GM21381 (cell line): Measurements from ENCODE around the gene TLR9.

Experiments
- ATAC-seq: cut with Tn5 transposase; IDR thresholded peaks from one replicate; pipeline ENCODE4 v1.9.1; 2021; ENCODE audit warnings: mild to moderate bottlenecking, moderate library complexity; ENCODE audit not compliant: unreplicated experiment

The TLR9 gene

GRCh38 chr3:52233108-52233591 is 7.7 kb upstream of the TLR9 start:
- ATAC-seq: no peak

- no peak for ATAC-seq
Observed at GRCh38 chr3:52232279-52233107, 7.0 kb upstream of the TLR9 start.

DNA sequence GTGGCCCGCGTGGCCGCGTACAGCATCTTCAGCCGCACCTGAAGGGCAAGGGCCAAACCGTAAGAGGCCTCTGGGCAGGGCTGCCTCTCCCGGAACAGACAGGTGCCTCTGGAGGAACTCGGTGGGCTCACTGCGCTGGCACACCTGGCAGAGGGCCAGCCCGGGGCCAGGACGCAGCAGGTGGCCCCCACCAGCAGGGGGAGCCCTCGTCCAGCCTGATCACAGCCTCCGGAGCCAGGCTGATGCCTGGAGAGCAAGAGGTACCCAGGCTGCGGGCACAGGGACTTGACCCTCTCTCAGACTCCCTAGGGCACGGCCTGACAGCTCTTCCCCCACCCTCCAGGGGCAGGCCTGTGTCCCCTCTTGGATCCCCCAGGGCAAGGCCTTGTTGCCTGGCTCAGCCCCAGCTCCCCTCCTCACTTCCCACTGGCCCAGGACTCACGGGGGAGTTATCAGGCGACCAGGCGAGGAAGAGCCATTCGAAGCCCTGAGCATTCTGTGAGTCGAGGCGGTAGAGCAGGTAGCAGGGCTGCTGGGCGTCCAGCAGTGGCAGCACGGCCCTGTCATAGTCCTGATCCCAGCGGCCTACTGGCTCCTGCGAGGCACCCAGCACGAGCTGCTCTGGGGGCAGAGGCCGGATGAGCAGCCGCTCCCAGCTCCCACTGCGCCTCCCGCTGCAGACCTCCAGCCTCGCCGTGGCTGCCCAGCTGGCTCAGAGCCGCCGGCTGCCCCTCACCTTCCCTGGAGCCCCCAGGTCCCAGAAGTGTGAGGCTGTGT is 6.2 kb upstream of the TLR9 start:
- ATAC-seq: no peak

DNA sequence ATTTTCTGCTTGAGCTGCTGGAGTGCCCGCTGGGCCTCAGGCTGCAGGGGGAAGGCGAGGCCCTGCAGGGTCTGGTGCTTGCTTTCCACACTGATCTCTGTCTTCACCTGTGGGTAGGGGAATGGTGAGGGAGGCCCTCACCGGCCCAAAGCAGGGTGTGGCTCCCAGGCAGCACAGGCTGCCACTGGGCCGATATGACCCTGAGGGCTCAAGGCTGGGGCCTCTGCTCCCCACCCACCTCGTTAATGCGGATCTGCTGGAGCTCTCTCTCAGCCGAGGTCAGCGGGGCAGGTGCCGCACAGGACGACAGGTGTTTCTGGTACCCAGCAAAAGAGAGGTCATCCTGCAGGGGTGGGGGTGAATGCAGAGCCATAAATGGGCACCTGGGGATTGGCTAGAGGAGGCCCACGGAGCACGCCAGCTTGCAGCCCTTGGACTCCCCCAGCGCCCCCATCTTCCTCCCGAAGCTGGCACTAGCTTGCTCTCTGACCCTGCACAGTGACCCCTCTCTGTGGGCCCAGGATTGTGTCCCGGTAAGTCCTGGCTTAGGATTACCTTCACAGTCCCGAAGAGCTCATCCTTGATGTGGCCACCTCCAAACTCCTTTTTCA is 5.5 kb upstream of the TLR9 start:
- ATAC-seq: no peak

GRCh38 chr3:52230461-52230860 is 5.0 kb upstream of the TLR9 start:
- no peak for ATAC-seq

- no peak for ATAC-seq
Observed at GRCh38 chr3:52229656-52230055, 4.2 kb upstream of the TLR9 start.

GRCh38 chr3:52228751-52229291 is 3.4 kb upstream of the TLR9 start:
- ATAC-seq: no peak

DNA sequence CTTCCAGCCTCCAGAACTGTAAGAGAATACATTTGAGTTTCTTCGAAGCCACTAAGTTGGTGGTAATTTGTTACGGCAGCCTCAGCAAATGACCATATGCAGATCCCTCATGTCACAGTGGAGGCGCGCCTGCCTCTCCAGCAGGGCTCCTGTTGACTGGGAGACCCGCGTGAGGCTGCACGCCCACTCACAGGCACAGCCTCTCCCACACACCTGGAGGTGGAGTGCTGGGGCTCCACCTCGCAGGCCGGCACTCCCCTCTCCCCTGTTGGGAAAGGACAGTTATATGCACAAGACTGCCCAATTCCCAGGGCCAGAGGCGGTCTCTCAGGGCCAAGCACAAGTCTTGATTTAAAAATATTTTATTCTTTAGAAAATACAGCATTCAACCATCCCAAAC is 2.8 kb upstream of the TLR9 start:
- ATAC-seq: no peak

DNA sequence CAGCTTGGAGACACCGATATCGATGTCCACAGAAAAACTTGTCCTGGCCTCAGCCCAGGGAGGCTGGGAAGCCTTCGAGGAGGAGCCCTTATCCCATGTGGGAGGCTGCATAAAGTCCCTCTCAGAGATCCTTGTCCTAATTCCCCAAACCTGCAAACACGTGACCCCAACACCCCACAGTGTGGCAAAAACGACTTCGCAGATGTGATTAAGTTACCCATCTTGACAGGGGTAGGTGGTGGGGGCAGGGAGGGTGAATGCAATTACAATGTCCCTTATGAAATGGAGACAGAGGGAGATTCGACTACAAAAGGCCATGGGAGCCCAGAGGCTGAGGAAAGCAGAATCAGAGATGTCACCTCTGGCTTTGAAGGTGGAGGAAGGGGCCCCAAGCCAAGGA is 2.3 kb upstream of the TLR9 start:
- no peak for ATAC-seq

DNA sequence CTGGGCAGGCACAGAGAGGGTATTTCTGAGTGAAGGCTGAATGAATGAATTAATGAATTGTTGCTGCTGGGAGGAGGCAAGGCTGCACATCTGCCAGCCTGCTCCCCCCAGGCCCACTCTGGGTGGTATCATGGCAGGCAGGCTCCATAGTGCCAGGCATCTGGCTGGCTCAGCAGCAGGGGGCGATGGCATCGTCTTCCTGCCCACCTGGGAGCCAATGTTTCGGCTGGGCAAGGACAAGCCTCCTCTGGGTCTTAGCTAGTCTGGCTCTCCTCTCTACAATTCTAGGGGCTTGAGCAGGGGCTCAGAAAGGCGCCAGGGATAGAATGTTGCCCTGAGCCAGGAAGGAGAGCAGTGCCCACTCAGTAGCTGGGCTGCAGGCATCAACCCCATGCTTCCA is 1.7 kb upstream of the TLR9 start:
- ATAC-seq: no peak

GRCh38 chr3:52226229-52226817 is 878 bp upstream of the TLR9 start:
- ATAC-seq: peak; percentile 22

- no peak for ATAC-seq
Observed at GRCh38 chr3:52223449-52224408, 1.7 kb downstream of the TLR9 start.

GRCh38 chr3:52222319-52223221 is 2.9 kb downstream of the TLR9 start:
- ATAC-seq: no peak

DNA sequence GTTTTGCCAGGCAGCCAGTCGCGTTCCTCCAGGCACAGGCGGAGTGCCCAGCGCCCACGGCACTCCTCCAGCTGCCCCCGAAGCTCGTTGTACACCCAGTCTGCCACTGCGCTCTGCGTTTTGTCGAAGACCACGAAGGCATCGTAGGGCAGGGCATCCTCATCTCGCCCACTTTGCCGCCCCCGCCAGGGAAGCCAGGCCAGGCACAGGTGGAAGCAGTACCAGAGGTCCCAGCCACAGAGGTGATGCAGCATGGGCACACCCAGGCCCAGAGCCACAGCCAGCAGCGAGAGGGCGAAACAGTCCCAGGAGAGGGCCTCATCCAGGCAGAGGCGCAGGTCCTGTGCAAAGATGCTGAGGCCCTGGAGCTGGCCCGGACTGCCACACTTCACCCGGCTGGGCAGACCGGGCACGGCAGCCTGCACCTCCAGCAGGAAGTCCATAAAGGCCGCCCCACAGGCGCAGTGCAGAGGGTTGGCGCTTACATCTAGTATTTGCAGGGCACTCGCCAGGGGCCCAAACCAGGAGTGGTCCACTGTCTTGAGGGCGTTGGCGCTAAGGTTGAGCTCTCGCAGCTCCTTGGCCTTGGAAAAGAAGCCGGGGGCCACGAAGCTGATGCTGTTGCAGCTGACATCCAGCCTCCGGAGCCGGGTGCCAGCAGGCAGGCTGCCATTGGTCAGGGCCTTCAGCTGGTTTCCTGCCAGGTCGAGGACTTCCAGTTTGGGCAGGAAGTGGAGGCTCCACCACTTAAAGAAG is 3.7 kb downstream of the TLR9 start:
- no peak for ATAC-seq

- ATAC-seq: no peak
Observed at GRCh38 chr3:52221141-52221562, 4.3 kb downstream of the TLR9 start.

GRCh38 chr3:52220380-52221026 is 4.9 kb downstream of the TLR9 start:
- ATAC-seq: no peak

DNA sequence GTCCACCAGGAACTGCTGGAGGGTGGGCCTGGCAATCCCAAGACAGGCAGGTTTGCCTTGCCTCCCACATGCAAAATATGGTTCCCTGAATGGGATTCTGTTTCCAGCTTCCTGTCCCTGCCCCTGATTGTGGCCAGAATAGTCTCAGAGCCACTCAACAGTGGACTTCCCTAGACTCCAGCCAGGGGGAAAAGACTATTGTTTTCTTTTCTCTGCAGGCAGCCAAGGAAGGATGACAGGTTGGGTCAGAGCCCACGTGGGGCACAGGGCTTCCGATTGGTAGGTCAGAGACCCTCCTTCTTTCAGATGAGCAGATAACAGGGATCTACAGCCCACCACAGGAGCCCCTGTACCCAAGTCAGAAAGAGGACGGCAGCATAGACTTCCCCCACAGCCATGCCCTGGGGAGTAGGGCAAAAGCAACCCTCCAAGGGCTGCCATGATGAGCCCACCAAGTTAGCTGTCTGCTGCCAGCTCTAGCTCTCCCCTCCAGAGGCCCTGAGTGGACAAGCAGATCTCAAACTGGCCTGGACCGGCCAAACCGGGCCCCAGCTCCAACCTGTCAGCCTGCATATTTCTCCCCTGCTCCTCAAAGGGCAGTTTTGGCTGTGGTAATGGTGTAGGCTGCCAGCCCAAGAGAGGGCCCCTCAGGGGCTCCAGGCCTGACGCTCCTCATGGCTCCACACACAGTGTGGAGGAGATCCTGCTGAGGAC is 6.4 kb downstream of the TLR9 start:
- ATAC-seq: no peak
